ENCODE results near the gene EPHA7. TPM values are rescaled to one million over a fixed set of nuclear protein-coding genes. Genes with fewer than 3 reads are reported as not detected.

The EPHA7 gene
- total and polyA plus RNA-seq, 2 of the 13 experiments (the other 11 are each of a cell fraction or from before 2014, with no cell fraction given) = not detected

- no peaks in the 10 kb centered on the region for H3K79me2 ChIP-seq (ENCODE audit: insufficient read depth, low read length)
- 5% methylated on average over 2 of the region's 2 CpGs for WGBS (ENCODE audit: low lambda C conversion rate)
- H3K4me2 ChIP-seq (ENCODE audit: low read depth, low read length) = no peak overlapping the region
- H4K20me1 ChIP-seq (ENCODE audit: insufficient read depth, low read length) = no peaks in the 10 kb centered on the region
- ATAC-seq (no peak), FAIRE-seq (no peak), DNase-seq (ENCODE audit: low spot score) (no peak)
- intact Hi-C loops (cut with micrococcal nuclease; ENCODE audit: unreplicated experiment) (no loop called here), in situ Hi-C loops (cut with HindIII; ENCODE audit: extremely low pct_ligation_motif_present, low pct_unique_long_range_greater_than_20kb) (no loop called here)
- no peaks in the 10 kb centered on the region for H3K36me3 ChIP-seq (replicated peaks in 1 of 2; ENCODE audit: control insufficient read depth in 1 of 2, insufficient read depth in 2 of 2, low read length in 2 of 2)
- no peak overlapping the region for H2AFZ ChIP-seq (ENCODE audit: low read length)
- H3K27me3 ChIP-seq (ENCODE audit: control insufficient read depth in 1 of 2, insufficient read depth in 2 of 2, low read length in 2 of 2) = no peaks in the 10 kb centered on the region
- H3K4me1 ChIP-seq (ENCODE audit: insufficient read depth, low read length) = no peaks in the 10 kb centered on the region
- no peak for TF ChIP-seq ZNF230 (CRISPR knock-in tag; IDR thresholded peaks at IDR 0.05)
- TF ChIP-seq, protein P1, sequence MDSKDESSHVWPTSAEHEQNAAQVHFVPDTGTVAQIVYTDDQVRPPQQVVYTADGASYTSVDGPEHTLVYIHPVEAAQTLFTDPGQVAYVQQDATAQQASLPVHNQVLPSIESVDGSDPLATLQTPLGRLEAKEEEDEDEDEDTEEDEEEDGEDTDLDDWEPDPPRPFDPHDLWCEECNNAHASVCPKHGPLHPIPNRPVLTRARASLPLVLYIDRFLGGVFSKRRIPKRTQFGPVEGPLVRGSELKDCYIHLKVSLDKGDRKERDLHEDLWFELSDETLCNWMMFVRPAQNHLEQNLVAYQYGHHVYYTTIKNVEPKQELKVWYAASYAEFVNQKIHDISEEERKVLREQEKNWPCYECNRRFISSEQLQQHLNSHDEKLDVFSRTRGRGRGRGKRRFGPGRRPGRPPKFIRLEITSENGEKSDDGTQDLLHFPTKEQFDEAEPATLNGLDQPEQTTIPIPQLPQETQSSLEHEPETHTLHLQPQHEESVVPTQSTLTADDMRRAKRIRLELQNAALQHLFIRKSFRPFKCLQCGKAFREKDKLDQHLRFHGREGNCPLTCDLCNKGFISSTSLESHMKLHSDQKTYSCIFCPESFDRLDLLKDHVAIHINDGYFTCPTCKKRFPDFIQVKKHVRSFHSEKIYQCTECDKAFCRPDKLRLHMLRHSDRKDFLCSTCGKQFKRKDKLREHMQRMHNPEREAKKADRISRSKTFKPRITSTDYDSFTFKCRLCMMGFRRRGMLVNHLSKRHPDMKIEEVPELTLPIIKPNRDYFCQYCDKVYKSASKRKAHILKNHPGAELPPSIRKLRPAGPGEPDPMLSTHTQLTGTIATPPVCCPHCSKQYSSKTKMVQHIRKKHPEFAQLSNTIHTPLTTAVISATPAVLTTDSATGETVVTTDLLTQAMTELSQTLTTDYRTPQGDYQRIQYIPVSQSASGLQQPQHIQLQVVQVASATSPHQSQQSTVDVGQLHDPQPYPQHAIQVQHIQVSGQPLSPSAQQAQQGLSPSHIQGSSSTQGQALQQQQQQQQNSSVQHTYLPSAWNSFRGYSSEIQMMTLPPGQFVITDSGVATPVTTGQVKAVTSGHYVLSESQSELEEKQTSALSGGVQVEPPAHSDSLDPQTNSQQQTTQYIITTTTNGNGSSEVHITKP (CRISPR knock-in tag; IDR thresholded peaks at IDR 0.05; ENCODE audit: low read depth) = no peak
- TF ChIP-seq, protein P2, sequence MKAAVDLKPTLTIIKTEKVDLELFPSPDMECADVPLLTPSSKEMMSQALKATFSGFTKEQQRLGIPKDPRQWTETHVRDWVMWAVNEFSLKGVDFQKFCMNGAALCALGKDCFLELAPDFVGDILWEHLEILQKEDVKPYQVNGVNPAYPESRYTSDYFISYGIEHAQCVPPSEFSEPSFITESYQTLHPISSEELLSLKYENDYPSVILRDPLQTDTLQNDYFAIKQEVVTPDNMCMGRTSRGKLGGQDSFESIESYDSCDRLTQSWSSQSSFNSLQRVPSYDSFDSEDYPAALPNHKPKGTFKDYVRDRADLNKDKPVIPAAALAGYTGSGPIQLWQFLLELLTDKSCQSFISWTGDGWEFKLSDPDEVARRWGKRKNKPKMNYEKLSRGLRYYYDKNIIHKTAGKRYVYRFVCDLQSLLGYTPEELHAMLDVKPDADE (CRISPR knock-in tag; IDR thresholded peaks at IDR 0.05) = no peak
- peak; percentile 69; the same call in 1 of the 2 replicates for TF ChIP-seq LCORL (IDR thresholded peaks at IDR 0.05)
- TF ChIP-seq LCORL (CRISPR knock-in tag; IDR thresholded peaks at IDR 0.05) = no peak
- TF ChIP-seq MED8 (CRISPR knock-in tag; IDR thresholded peaks at IDR 0.05; ENCODE audit: insufficient replicate concordance) = no peak
- TF ChIP-seq GATAD2A (CRISPR knock-in tag; IDR thresholded peaks at IDR 0.05) = no peak
- no peak overlapping the region for H3K27ac ChIP-seq (ENCODE audit: extremely low read length, insufficient read depth, low read length)
- no peak overlapping the region for H3K4me3 ChIP-seq (replicated peaks in 1 of 3; ENCODE audit: insufficient read depth in 1 of 3, low read depth in 2 of 3, low read length in 3 of 3)
- H3K9me3 ChIP-seq (ENCODE audit: low read length) = no peaks in the 10 kb centered on the region
- no peak overlapping the region for H3K9ac ChIP-seq (ENCODE audit: insufficient read depth, low read depth, low read length)
- CTCF ChIA-PET (ENCODE audit: low intra/inter-chr PET ratio, low total read pairs) = no interaction called here
- no TSS peak for BruUV-seq (replicated peaks)
- POLR2A ChIA-PET = no interaction called here
Observed at GRCh38 chr6:93358435-93358834, 60.9 kb downstream of the EPHA7 start.
